K562 (cell line): ENCODE data around the gene RALGAPA2. TPM values are rescaled to one million over a fixed set of nuclear protein-coding genes. Genes with fewer than 3 reads are reported as not detected.

Experiments
- ATAC-seq: fragments of 200-7000 bp; cut with Tn5 transposase; 3 replicates; pipeline ENCODE4 v1.9.1; 2020; ENCODE audit warnings: moderate library complexity
- BruUV-seq: library from RNA; stranded (reverse); fragments of 400-500 nt; replicated peaks from 2 replicates; lab custom pipeline; 2021; lab: Mats Ljungman, UMichigan
- CTCF ChIA-PET: fragments of 300-600 bp; formaldehyde crosslinking; extraction: SDS; loops from one replicate; lab custom pipeline; 2021; ENCODE audit warnings: low intra/inter-chr PET ratio; lab: Yijun Ruan, JAX
- POLR2A ChIA-PET: fragments of 300-600, 350-650 bp; sonication (Branson Sonifier 250); formaldehyde crosslinking; extraction: SDS; loops from one replicate; lab custom pipeline; 2021; ENCODE audit warnings: antibody characterized with exemption, inconsistent platforms; lab: Yijun Ruan, JAX
- DNase-seq, 4 experiments: peaks; one replicate each; pipeline versions ENCODE4 v3.0.0 to v3.0.0-alpha.2; 2011 to 2018; ENCODE audit warnings: low spot score in 3 of 4, mixed read lengths in 3 of 4; ENCODE audit errors: extremely low read depth in 1 of 4
- FAIRE-seq: peaks from 2 replicates; lab custom pipeline; 2011; peaks lifted over from hg19 to GRCh38; lab: Jason Lieb, UNC
- H2AFZ ChIP-seq: 2 replicates; pipeline ENCODE4 v1.6.0; 2011; ENCODE audit warnings: low read depth, low read length, control low read depth, inconsistent platforms
- H3K27ac ChIP-seq: fragments of 200-600 bp; 3 replicates; pipeline ENCODE4 v1.8.0; 2011; ENCODE audit warnings: low read depth, mild to moderate bottlenecking, control low read depth, inconsistent platforms, low read length, moderate library complexity, mixed read lengths; ENCODE audit errors: extremely low read depth
- H3K27me3 ChIP-seq, 2 experiments: fragments of 300-600 bp in 1 of 2; 2 replicates in 1 of 2; 3 replicates in 1 of 2; pipeline versions ENCODE4 v1.6.0 to v1.8.0; 2011; ENCODE audit warnings: inconsistent platforms in 2 of 2, low read length in 2 of 2, mild to moderate bottlenecking in 1 of 2, mixed read lengths in 1 of 2, moderate library complexity in 1 of 2; ENCODE audit not compliant: control insufficient read depth in 2 of 2, insufficient read depth in 2 of 2
- H3K36me3 ChIP-seq: fragments of 300-600 bp; 3 replicates; pipeline ENCODE4 v1.8.0; 2011; ENCODE audit warnings: mild to moderate bottlenecking, low read length, inconsistent platforms; ENCODE audit not compliant: control insufficient read depth, insufficient read depth
- H3K4me1 ChIP-seq, 2 experiments: fragments of 200-600 bp in 1 of 2; replicated peaks in 1 of 2; 2 replicates in 1 of 2; 3 replicates in 1 of 2; pipeline versions ENCODE4 v1.5.1 to v1.8.0; 2011; ENCODE audit warnings: inconsistent platforms in 2 of 2, low read length in 2 of 2, mild to moderate bottlenecking in 1 of 2, mixed read lengths in 1 of 2, moderate library complexity in 1 of 2; ENCODE audit not compliant: control insufficient read depth in 2 of 2, insufficient read depth in 2 of 2
- H3K4me2 ChIP-seq: 2 replicates; pipeline ENCODE4 v1.6.1; 2011; ENCODE audit warnings: low read length, control low read depth, inconsistent platforms, mixed read lengths; ENCODE audit not compliant: insufficient read depth
- H3K4me3 ChIP-seq: fragments of 200-600 bp; sonication (generic), shearing (Covaris generic); 2 replicates; pipeline ENCODE4 v1.5.1; 2016; ENCODE audit warnings: control low read depth, inconsistent platforms
- H3K79me2 ChIP-seq: fragments of 200-600 bp; 3 replicates; pipeline ENCODE4 v1.8.0; 2011; ENCODE audit warnings: low read length, inconsistent platforms; ENCODE audit not compliant: control insufficient read depth, insufficient read depth
- H3K9ac ChIP-seq, 2 experiments: 2 replicates each; pipeline versions ENCODE4 v1.6.0 to v1.6.1; 2011; ENCODE audit warnings: low read depth in 2 of 2, low read length in 2 of 2, control low read depth in 1 of 2, inconsistent platforms in 1 of 2, mild to moderate bottlenecking in 1 of 2, mixed read lengths in 1 of 2; ENCODE audit not compliant: insufficient read depth in 1 of 2
- H3K9me1 ChIP-seq: one replicate; pipeline ENCODE4 v1.6.0; 2011; ENCODE audit warnings: inconsistent platforms, mild to moderate bottlenecking, low read length, moderate library complexity; ENCODE audit not compliant: control insufficient read depth, insufficient read depth
- H3K9me3 ChIP-seq: replicated peaks from 2 replicates; pipeline ENCODE4 v1.5.1; 2011; ENCODE audit warnings: low read depth, low read length, inconsistent platforms; ENCODE audit not compliant: control insufficient read depth, insufficient read depth
- H4K20me1 ChIP-seq: replicated peaks from 2 replicates; pipeline ENCODE4 v1.6.1; 2011; ENCODE audit warnings: low read length, inconsistent platforms, mixed read lengths; ENCODE audit not compliant: control insufficient read depth, insufficient read depth
- MAFK ChIP-seq: IDR thresholded peaks from 2 replicates; pipeline ENCODE4 v1.6.1; 2011; ENCODE audit warnings: low read length, improper control_type of control experiment
- TAF15 ChIP-seq: fragments of 200-400 bp; formaldehyde crosslinking; IDR thresholded peaks from 2 replicates; pipeline ENCODE4 v1.6.1; 2017; ENCODE audit warnings: mild to moderate bottlenecking, low read depth, low read length, moderate library complexity
- ZBTB8A ChIP-seq: fragments of 450-650 bp; IDR thresholded peaks from 2 replicates; pipeline ENCODE4 v1.6.1; 2018; ENCODE audit warnings: mild to moderate bottlenecking, moderate library complexity; ENCODE audit not compliant: partially characterized antibody
- ZNF316 ChIP-seq: fragments of 450-650 bp; IDR thresholded peaks from 2 replicates; pipeline ENCODE4 v1.6.1; 2016
- ZNF561 ChIP-seq: fragments of 450-650 bp; formaldehyde crosslinking; conservative IDR thresholded peaks from 2 replicates; pipeline ENCODE4 v1.4.0; 2020; ENCODE audit warnings: mild to moderate bottlenecking, moderate library complexity
- WGBS: fragments of 100-300 bp; shearing (Covaris generic); methylation state at CpG from one replicate; pipeline ENCODE4 v1.1.6; 2016; ENCODE audit warnings: low coverage, mixed read lengths; ENCODE audit not compliant: insufficient coverage; ENCODE audit errors: missing lambda C conversion rate; 5-methylcytosine and 5-hydroxymethylcytosine counted together
- in situ Hi-C: fragments of 300-500 bp; cut with MboI; formaldehyde crosslinking; loops from 4 replicates; pipeline ENCODE4 v1.15.0; 2018; ENCODE audit warnings: inconsistent platforms, mixed read lengths
- intact Hi-C: fragments of 100-400 bp; cut with micrococcal nuclease; formaldehyde crosslinking; loops from 2 replicates; pipeline ENCODE4 v1.14.2; 2022
- polyA plus RNA-seq, 8 experiments: library from polyadenylated mRNA; depleted of rRNA in 4 of 8; stranded (reverse) in 5 of 8; unstranded in 3 of 8; fragments of >200 nt; fragmentation: Nextera tagmentation in 2 of 8; fragmentation: Illumina TruSeq in 1 of 8; extraction: Ambion mirVana in 2 of 8; extraction: Trizol in 1 of 8; gene quantifications; 2 replicates each; pipeline versions ENCODE4 v1.2.1 to v1.2.3, GENCODE V29; 2011 to 2014; ENCODE audit warnings: inconsistent platforms in 1 of 8, missing spikeins in 1 of 8
- total RNA-seq, 7 experiments: library from RNA; depleted of rRNA in 6 of 7; stranded (reverse); fragments of >200 nt in 6 of 7; fragmentation: Illumina TruSeq in 2 of 7; extraction: Trizol in 2 of 7; gene quantifications; 2 replicates each; pipeline versions ENCODE4 v1.2.1 to v1.2.3, GENCODE V29; 2011 to 2021; ENCODE audit warnings: low replicate concordance in 1 of 7
- TF ChIP-seq, protein P1 (sequence below): fragments of 250-450 bp; sonication (Bioruptor Pico); IDR thresholded peaks from 2 replicates; pipeline ENCODE4 v1.4.0; 2020; ENCODE audit warnings: mild to moderate bottlenecking
- TF ChIP-seq, protein P2 (sequence below): fragments of 450-650 bp; IDR thresholded peaks from 2 replicates; pipeline ENCODE4 v1.6.1; 2016; ENCODE audit warnings: low read depth, mild to moderate bottlenecking, moderate library complexity

Gene RALGAPA2
- total and polyA plus RNA-seq, 9 of the 15 experiments (the other 6 are each of a cell fraction or from before 2014, with no cell fraction given), result 0.35 to 2.7 (median 1.4) TPM

DNA sequence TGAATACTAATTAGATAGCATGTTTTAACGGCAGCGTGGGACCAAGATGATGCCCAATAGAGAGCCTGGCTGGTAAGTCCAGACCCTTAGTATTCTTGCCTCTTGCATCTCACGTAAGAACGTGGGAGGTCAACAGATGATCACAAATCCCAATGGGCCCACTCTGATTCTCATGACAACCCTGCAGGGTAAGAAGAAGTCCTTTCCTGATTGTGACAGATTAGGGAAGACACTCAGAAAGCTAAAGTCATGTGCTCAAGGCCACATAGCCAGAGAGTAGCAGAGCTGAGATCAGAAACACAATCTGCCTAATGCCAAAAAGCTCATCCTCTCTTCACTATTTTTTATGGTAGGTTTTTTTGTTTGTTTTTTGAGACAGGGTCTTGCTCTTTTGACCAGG lies 103.8 kb downstream of the RALGAPA2 start:
- H3K4me1 ChIP-seq, result no peaks in the 10 kb centered on the region; a peak in 1 of 5 replicates
- ATAC-seq, result no peak
- no peak overlapping the region for H2AFZ ChIP-seq
- BruUV-seq, result no TSS peak
- CTCF ChIA-PET, result no interaction called here
- no peak for FAIRE-seq
- H3K9me1 ChIP-seq, result no peaks in the 10 kb centered on the region
- H3K36me3 ChIP-seq, result no peaks in the 10 kb centered on the region
- no peak overlapping the region for H3K4me3 ChIP-seq
- H3K27me3 ChIP-seq, result peaks cover 0 to 3% of the 10 kb centered on the region in 2 experiments; a peak in 1 of 5 replicates
- no peak overlapping the region for H3K9ac ChIP-seq
- 17% methylated on average over 4 of the region's 4 CpGs for WGBS
- H4K20me1 ChIP-seq, result no peaks in the 10 kb centered on the region
- no peak for DNase-seq
- H3K27ac ChIP-seq, result no peak overlapping the region
- TF ChIP-seq TAF15, result no peak
- TF ChIP-seq, protein P1, sequence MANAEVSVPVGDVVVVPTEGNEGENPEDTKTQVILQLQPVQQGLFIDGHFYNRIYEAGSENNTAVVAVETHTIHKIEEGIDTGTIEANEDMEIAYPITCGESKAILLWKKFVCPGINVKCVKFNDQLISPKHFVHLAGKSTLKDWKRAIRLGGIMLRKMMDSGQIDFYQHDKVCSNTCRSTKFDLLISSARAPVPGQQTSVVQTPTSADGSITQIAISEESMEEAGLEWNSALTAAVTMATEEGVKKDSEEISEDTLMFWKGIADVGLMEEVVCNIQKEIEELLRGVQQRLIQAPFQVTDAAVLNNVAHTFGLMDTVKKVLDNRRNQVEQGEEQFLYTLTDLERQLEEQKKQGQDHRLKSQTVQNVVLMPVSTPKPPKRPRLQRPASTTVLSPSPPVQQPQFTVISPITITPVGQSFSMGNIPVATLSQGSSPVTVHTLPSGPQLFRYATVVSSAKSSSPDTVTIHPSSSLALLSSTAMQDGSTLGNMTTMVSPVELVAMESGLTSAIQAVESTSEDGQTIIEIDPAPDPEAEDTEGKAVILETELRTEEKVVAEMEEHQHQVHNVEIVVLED (CRISPR knock-in tag), result no peak
- no peak for TF ChIP-seq ZNF316
- TF ChIP-seq, protein P2, sequence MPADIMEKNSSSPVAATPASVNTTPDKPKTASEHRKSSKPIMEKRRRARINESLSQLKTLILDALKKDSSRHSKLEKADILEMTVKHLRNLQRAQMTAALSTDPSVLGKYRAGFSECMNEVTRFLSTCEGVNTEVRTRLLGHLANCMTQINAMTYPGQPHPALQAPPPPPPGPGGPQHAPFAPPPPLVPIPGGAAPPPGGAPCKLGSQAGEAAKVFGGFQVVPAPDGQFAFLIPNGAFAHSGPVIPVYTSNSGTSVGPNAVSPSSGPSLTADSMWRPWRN, result no peak
- TF ChIP-seq MAFK, result no peak
- no peak for TF ChIP-seq ZNF561
- no peak for TF ChIP-seq ZBTB8A
- TF ChIP-seq, all 486 proteins: peak for 0
- no peaks in the 10 kb centered on the region for H3K9me3 ChIP-seq
- POLR2A ChIA-PET, result interaction anchor here (2.3 kb wide), 1 partner anchor 14 kb away, joined by 6 read pairs; no protein-coding TSS in a partner anchor
- intact Hi-C loops (no loop called here), in situ Hi-C loops (no loop called here)
- H3K79me2 ChIP-seq, result no peaks in the 10 kb centered on the region
- H3K4me2 ChIP-seq, result no peak overlapping the region
